ENCODE data around the gene HACE1.
"Not testable (repeated sequence)": the region's sequence is repeated elsewhere in the genome, so short reads cannot be mapped to it uniquely, and the experiment has no call there.

Gene HACE1

DNA sequence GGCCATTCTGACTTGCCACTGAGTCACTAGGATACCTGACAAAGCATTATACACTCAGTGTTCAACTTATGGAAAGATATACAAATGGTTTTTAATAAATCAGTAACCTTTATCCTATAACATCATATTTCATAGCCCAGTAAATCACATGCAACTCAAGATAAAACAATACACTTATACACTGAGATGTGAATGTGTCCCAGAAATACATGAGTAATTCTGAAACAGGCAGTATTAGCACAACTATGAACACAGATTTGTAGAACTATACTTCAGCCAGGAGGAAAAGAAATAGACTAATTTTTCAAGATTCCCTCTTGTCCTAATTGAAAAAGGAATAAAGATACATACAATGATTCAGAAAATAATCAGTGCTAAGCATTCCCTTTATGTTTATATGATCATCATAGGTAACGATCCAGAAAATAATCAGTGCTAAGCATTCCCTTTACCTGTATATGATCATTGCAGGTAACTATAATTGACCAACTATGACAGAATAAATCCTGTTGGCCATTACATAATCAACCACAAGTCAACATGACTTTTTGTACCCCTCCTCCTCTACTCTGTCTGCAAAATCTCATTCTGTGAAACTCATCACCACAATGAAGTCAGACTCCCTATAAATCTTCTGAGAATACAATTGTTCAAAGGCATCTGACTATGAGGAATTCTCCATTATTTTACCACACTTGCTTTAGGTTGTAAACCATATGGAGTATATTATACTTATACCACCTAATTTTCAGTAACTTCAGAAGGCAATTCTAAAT, 30.3 kb downstream of the HACE1 start:
- no peak overlapping the region for H3K27ac ChIP-seq
- DNase-seq (ENCODE audit: low read depth, low spot score): peak; percentile 22

DNA sequence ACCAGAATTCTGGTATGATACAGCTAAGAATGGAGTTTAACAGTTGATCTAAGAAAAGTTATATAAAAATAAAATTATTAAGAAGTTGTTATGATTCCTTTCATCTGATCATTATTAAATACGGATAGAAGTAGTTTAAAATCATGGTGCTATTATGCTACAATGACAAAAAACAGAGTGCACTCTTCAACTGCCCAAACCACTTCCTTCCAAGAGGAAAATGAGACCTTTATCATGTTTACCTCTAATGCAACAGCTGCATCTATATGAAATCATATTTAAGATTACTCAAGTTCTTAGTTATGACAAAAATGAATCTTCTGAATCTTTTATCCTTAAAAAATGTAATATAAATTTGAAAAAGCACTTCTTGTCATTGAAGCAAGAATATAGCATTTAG, 31.2 kb downstream of the HACE1 start:
- no peak overlapping the region for H3K27ac ChIP-seq
- DNase-seq (ENCODE audit: low read depth, low spot score): no peak

- not testable (repeated sequence) for H3K27ac ChIP-seq; DNase-seq (ENCODE audit: low read depth, low spot score)
Observed at GRCh38 chr6:104820820-104821219, 38.9 kb downstream of the HACE1 start.

GRCh38 chr6:104816125-104816524, 43.6 kb downstream of the HACE1 start:
- no peak overlapping the region for H3K27ac ChIP-seq
- no peak for DNase-seq (ENCODE audit: low read depth, low spot score)

DNA sequence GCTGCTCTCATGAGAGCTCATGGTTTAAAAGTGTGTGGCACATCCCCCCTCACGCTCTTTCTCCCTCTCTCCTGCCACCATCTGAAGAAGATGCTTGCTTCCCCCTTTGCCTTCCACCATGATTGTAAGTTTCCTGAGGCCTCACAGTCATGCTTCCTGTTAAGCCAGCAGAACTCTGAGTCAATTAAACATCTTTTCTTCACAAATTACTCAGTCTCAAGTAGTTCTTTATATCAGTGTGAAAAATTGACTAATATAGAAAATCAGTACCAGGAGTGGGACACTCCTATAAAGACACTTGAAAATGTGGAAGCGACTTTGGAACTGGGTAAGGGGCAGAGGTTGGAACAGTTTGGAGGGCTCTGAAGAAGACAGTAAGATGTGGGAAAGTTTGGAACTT, 45.0 kb downstream of the HACE1 start:
- DNase-seq (ENCODE audit: low read depth, low spot score): no peak
- no peak overlapping the region for H3K27ac ChIP-seq

- no peak overlapping the region for H3K27ac ChIP-seq
- no peak for DNase-seq (ENCODE audit: low read depth, low spot score)
Observed at GRCh38 chr6:104813552-104813951, 46.2 kb downstream of the HACE1 start.

GRCh38 chr6:104809116-104809515, 50.6 kb downstream of the HACE1 start:
- no peak for DNase-seq (ENCODE audit: low read depth, low spot score)
- no peak overlapping the region for H3K27ac ChIP-seq

DNA sequence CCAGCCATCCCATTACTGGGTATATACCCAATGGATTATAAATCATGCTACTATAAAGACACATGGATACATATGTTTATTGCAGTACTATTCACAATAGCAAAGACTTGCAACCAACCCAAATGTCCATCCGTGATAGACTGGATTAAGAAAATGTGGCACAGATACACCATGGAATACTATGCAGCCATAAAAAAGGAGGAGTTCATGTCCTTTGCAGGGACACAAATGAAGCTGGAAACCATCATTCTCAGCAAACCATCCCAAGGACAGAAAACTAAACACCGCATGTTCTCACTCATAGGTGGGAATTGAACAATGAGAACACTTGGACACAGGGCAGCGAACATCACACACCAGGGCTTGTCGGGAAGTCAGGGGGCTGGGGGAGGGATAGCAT, 54.4 kb downstream of the HACE1 start:
- DNase-seq (ENCODE audit: low read depth, low spot score); H3K27ac ChIP-seq: not testable (repeated sequence)

DNA sequence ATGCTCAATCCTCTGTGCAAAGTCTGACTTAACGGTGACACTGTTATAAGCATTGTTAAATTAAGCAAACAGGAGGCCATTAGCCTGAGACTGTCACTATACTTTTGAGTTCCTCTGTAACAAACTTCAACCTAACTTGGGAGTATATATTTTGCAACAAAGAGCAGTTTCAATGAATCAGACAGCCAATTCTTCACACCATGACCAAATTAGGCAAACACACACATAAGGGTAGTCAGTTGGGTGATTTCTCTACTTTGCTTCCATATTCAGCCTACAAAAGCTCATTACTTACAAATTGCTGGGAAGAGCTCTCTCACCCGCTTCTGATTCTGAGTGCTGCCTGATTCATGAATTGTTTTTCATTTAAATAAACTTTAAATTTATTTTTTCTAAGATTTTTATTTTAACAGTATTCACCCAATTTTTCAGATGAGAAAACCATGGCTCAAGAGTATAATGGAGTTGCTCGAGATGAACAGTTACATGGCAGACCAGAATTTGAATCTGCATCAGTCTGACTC, 60.5 kb downstream of the HACE1 start:
- no peak for DNase-seq (ENCODE audit: low read depth, low spot score)
- H3K27ac ChIP-seq: no peak overlapping the region

- DNase-seq (ENCODE audit: low read depth, low spot score): no peak
- H3K27ac ChIP-seq: no peak overlapping the region
Observed at GRCh38 chr6:104796031-104796785, 63.5 kb downstream of the HACE1 start.

- no peak for DNase-seq (ENCODE audit: low read depth, low spot score)
Observed at GRCh38 chr6:104795363-104795762, 64.4 kb downstream of the HACE1 start.

DNA sequence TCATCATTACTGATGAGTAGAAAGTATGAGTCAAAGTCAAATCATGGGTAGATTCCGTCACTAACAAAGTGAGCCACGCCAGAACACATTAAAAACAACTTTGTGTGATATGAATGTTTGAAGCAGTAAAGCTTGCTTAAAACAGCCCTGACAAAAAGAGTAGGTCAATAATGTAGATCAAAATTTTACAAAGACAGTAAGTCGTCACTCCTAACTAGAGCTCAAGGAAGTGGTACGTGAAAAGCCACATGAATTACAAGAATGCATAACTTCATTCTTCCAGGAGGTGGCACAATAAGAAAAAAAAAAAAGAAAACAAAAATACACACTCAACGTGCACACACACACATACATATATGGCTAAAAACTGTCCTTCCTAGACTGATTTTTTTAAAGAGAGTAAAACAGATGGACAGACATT, 69.9 kb downstream of the HACE1 start:
- peak; percentile 10 for DNase-seq (ENCODE audit: low read depth, low spot score)
- H3K27ac ChIP-seq: peak overlapping the region; percentile 11

More at GRCh38 chr6:104795363-104795762, 64.4 kb downstream of the HACE1 start:
- no peak overlapping the region for H3K27ac ChIP-seq

DNA sequence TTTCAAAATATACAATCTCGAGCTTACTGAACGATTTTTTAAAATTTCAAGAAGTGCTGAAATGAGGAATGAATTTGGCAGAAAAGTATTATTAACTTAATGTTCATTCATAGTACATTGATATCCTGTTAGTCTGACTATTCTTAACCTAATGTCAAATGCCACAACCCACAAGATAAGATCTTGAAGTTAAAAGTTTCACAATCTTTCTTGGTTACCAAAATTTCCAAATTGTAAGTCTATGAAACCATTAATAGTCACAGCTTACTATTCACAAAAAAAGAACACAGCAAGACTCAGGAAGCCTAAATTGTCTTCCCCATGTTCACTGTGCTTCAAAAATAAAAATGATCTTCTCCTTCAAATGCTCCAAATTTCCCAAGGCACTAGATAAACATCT, 71.3 kb downstream of the HACE1 start:
- no peak for DNase-seq (ENCODE audit: low read depth, low spot score)
- H3K27ac ChIP-seq: no peak overlapping the region

GRCh38 chr6:104787305-104787704, 72.4 kb downstream of the HACE1 start:
- no peak overlapping the region for H3K27ac ChIP-seq
- no peak for DNase-seq (ENCODE audit: low read depth, low spot score)

DNA sequence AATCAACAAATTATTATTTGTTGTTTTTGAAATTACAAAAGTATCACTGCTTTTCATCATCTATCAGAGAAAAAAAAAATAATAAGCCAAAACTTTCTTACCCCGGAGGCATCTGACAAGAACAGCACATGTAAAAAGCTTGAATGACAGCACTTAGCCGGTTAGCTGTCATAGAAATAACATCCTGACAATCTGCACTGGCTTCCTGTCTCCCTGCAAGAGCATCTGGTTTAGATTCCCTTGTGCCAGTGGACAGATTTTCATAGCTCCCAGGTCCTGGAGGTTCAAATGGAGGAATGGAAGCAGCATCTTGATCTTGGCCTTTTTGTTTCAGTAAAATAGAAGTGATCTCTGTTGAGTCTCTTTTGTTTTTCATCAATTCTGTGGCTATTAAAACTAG, 74.8 kb downstream of the HACE1 start:
- no peak overlapping the region for H3K27ac ChIP-seq
- no peak for DNase-seq (ENCODE audit: low read depth, low spot score)

DNA sequence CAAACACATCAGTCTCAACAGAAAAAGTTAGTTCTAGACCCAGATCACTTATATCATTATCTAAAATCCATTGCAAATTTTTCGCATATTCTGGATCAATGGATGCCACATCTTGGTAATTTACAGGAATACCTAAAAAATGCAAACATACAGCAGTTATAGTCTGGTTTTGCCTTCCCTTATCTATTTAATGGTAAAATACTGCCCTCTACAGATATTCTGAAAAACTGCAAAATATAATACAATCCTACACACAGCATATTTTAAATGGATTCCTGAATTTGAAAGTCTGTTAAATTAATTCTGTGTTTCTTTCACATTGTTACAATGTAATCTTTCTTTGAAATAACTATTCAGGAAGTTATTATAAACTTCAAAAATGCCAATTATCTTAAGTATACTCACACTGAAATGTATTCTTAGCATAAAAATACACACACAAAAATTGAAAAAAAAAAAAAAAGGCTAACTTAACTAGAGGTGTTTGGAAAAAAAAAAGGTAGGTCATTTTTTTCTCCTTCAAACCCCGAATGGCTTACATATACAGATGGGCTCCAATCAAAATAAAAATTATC, 88.4 kb downstream of the HACE1 start:
- DNase-seq (ENCODE audit: low read depth, low spot score): no peak
- no peak overlapping the region for H3K27ac ChIP-seq

DNA sequence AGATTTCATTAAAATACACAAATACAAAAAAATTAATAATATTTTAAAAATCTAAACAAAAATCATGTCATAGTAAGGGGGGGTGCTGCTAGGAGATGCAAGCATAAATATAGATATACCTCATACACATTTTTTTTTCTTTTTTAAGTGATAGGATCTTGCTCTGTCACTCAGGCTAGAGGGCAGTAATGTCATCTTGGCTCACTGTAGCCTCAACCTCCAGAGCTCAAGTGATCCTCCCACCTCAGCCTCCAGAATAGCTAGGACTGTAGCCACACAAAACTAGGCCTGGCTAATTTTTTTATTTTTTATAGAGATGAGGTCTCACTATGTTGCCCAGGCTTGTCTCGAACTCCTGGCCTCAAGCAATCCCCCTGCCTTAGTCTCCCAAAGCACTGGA, 90.8 kb downstream of the HACE1 start:
- H3K27ac ChIP-seq: no peak overlapping the region
- DNase-seq (ENCODE audit: low read depth, low spot score): no peak

- H3K27ac ChIP-seq: no peak overlapping the region
- no peak for DNase-seq (ENCODE audit: low read depth, low spot score)
Observed at GRCh38 chr6:104766595-104766994, 93.1 kb downstream of the HACE1 start.

DNA sequence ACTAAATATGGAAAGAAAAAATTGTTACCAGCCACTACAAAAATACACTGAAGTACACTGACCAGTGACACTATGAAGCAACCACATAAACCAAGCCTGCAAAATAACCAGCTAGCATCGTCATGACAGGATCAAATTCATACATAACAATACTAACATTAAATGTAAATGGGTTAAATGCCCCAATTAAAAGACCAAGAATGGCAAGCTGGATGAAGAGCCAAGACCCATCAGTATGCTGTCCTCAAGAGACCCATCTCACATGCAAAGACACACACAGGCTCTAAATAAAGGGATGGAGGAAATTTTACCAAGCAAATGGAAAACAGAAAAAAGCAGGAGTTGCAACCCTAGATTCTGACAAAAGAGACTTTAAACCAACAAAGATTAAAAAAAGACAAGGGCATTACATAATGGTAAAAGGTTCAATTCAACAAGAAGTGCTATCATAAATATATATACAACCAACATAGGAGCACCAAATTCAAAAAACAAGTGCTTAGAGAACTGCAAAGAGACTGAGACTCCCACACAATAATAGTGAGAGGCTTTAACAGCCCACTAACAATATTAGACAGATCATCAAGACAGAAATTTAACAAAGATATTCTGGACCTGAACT, 104.8 kb downstream of the HACE1 start:
- no peak for DNase-seq (ENCODE audit: low read depth, low spot score)
- no peak overlapping the region for H3K27ac ChIP-seq

GRCh38 chr6:104753251-104753650, 106.5 kb downstream of the HACE1 start:
- no peak overlapping the region for H3K27ac ChIP-seq
- no peak for DNase-seq (ENCODE audit: low read depth, low spot score)

- no peak for DNase-seq (ENCODE audit: low read depth, low spot score)
Observed at GRCh38 chr6:104750449-104750848, 109.3 kb downstream of the HACE1 start.

More at GRCh38 chr6:104750449-104750848, 109.3 kb downstream of the HACE1 start:
- no peak overlapping the region for H3K27ac ChIP-seq

Data from epithelial cell of prostate (primary cell).